ENCODE results near the gene LSM5. TPM values are rescaled to one million over a fixed set of nuclear protein-coding genes. Genes with fewer than 3 reads are reported as not detected.

The LSM5 gene
- total RNA-seq, 2 donors from 2014 or later, result 74.7 to 102 TPM

- no peak overlapping the region for H3K4me3 Mint-ChIP-seq
Observed at GRCh38 chr7:32533276-32534029, 43.3 kb upstream of the LSM5 start.

GRCh38 chr7:32532716-32533115 lies 42.5 kb upstream of the LSM5 start:
- H3K9me3 Mint-ChIP-seq, result no peaks in the 10 kb centered on the region
- 85 to 100% methylated on average over 2 to 5 of the region's 5 CpGs for WGBS, 2 experiments (ENCODE audit: insufficient coverage in 1 of 2, insufficient read length in 1 of 2)
- no peak for TF ChIP-seq CTCF (conservative IDR thresholded peaks at IDR 0.05)
- Histone ChIP-seq H3K4me1 (ENCODE audit: control insufficient read depth, insufficient read depth, low read length) (no peaks in the 10 kb centered on the region), H3K36me3 (ENCODE audit: control insufficient read depth, insufficient read depth, low read length) (peaks cover 5% of the 10 kb centered on the region), H3K27ac (ENCODE audit: low read depth, low read length) (no peak overlapping the region), H3K4me3 (ENCODE audit: low read length) (no peak overlapping the region), H3K27me3 (ENCODE audit: control insufficient read depth, insufficient read depth, low read length, poor library complexity, severe bottlenecking) (no peaks in the 10 kb centered on the region), H3K9ac (ENCODE audit: extremely low read depth, low read length, poor library complexity, severe bottlenecking) (no peak overlapping the region), H3K9me3 (ENCODE audit: control insufficient read depth, low read length) (peaks cover 12% of the 10 kb centered on the region)
- no peak overlapping the region for H3K27ac Mint-ChIP-seq
- H3K4me1 Mint-ChIP-seq, result peaks cover 12% of the 10 kb centered on the region
- no peak overlapping the region for H3K4me3 Mint-ChIP-seq
- H3K36me3 Mint-ChIP-seq (ENCODE audit: low read depth), result peaks cover 6% of the 10 kb centered on the region
- no peaks in the 10 kb centered on the region for H3K27me3 Mint-ChIP-seq (ENCODE audit: insufficient read depth)
- DNase-seq, result no peak

More at GRCh38 chr7:32533276-32534029, 43.3 kb upstream of the LSM5 start:
- 92 to 97% methylated on average over 3 to 8 of the region's 8 CpGs for WGBS, 2 experiments (ENCODE audit: insufficient coverage in 1 of 2, insufficient read length in 1 of 2)
- Histone ChIP-seq H3K9me3 (ENCODE audit: control insufficient read depth, low read length) (peaks cover 12% of the 10 kb centered on the region), H3K27me3 (ENCODE audit: control insufficient read depth, insufficient read depth, low read length, poor library complexity, severe bottlenecking) (no peaks in the 10 kb centered on the region), H3K27ac (ENCODE audit: low read depth, low read length) (no peak overlapping the region), H3K4me1 (ENCODE audit: control insufficient read depth, insufficient read depth, low read length) (no peaks in the 10 kb centered on the region), H3K4me3 (ENCODE audit: low read length) (no peak overlapping the region), H3K9ac (ENCODE audit: extremely low read depth, low read length, poor library complexity, severe bottlenecking) (no peak overlapping the region), H3K36me3 (ENCODE audit: control insufficient read depth, insufficient read depth, low read length) (peaks cover under 1% of the 10 kb centered on the region)
- no peaks in the 10 kb centered on the region for H3K27me3 Mint-ChIP-seq (ENCODE audit: insufficient read depth)
- DNase-seq, result no peak
- TF ChIP-seq CTCF (conservative IDR thresholded peaks at IDR 0.05), result no peak
- H3K36me3 Mint-ChIP-seq (ENCODE audit: low read depth), result peaks cover 6% of the 10 kb centered on the region
- H3K4me1 Mint-ChIP-seq, result peaks cover 12% of the 10 kb centered on the region
- H3K27ac Mint-ChIP-seq, result no peak overlapping the region
- no peaks in the 10 kb centered on the region for H3K9me3 Mint-ChIP-seq

- Histone ChIP-seq H3K9ac (ENCODE audit: extremely low read depth, low read length, poor library complexity, severe bottlenecking) (no peak overlapping the region), H3K9me3 (ENCODE audit: control insufficient read depth, low read length) (peaks cover 12% of the 10 kb centered on the region), H3K4me3 (ENCODE audit: low read length) (no peak overlapping the region), H3K4me1 (ENCODE audit: control insufficient read depth, insufficient read depth, low read length) (no peaks in the 10 kb centered on the region), H3K27ac (ENCODE audit: low read depth, low read length) (no peak overlapping the region), H3K27me3 (ENCODE audit: control insufficient read depth, insufficient read depth, low read length, poor library complexity, severe bottlenecking) (no peaks in the 10 kb centered on the region), H3K36me3 (ENCODE audit: control insufficient read depth, insufficient read depth, low read length) (peaks cover 5% of the 10 kb centered on the region)
- WGBS, 2 experiments (ENCODE audit: insufficient coverage in 1 of 2, insufficient read length in 1 of 2), result 97 to 100% methylated on average over 2 to 3 of the region's 3 CpGs
- Mint-ChIP-seq H3K4me3 (no peak overlapping the region), H3K27ac (no peak overlapping the region), H3K27me3 (ENCODE audit: insufficient read depth) (no peaks in the 10 kb centered on the region), H3K4me1 (peaks cover 12% of the 10 kb centered on the region), H3K36me3 (ENCODE audit: low read depth) (peaks cover 7% of the 10 kb centered on the region), H3K9me3 (no peaks in the 10 kb centered on the region)
- no peak for TF ChIP-seq CTCF (conservative IDR thresholded peaks at IDR 0.05)
- no peak for DNase-seq
Observed at GRCh38 chr7:32532086-32532485, 41.9 kb upstream of the LSM5 start.
